ENCODE results near the gene ZBTB32.

The ZBTB32 gene

GRCh38 chr19:35759697-35760096, 55.3 kb downstream of the ZBTB32 start:
- H4K20me1 ChIP-seq, result peaks cover 0 to 19% (median 0%) of the 10 kb centered on the region in 11 experiments; a peak in 7 of 22 replicates
- no peak overlapping the region for H3K4me3 ChIP-seq
- TF ChIP-seq Cebpa-rat (IDR thresholded peaks at IDR 0.05), result no peak
- no peaks in the 10 kb centered on the region for H3K9me3 ChIP-seq (replicated peaks in 1 of 11)
- peak overlapping the region; percentile 86 to 98 (median 91); a peak in 21 of 22 replicates for H3K4me2 ChIP-seq
- 0 out of 22 replicates have a peak overlapping the region, but pooled peaks of 3 of the 11 experiments have one; percentile 3 to 25 (median 6) for H3K27ac ChIP-seq
- H3K27me3 ChIP-seq, result peaks cover 0 to 14% (median 10%) of the 10 kb centered on the region in 11 experiments; a peak in 12 of 22 replicates
- H3K36me3 ChIP-seq, result peaks cover 41 to 66% (median 53%) of the 10 kb centered on the region in 11 experiments
- H3K4me1 ChIP-seq, result peaks cover 25 to 42% (median 30%) of the 10 kb centered on the region in 10 experiments
- H3K9ac ChIP-seq, result peak overlapping the region in 10 of 11 experiments; percentile 33 to 98 (median 92); a peak in 18 of 22 replicates

- Histone ChIP-seq H3K4me3 (no peak overlapping the region), H3K9me3 (replicated peaks in 1 of 11) (no peaks in the 10 kb centered on the region), H3K4me2 (no peak overlapping the region), H4K20me1 (peaks cover 0 to 24% (median 0%) of the 10 kb centered on the region in 11 experiments; a peak in 7 of 22 replicates), H3K4me1 (peaks cover 25 to 41% (median 30%) of the 10 kb centered on the region in 10 experiments), H3K27ac (no peak overlapping the region), H3K9ac (no peak overlapping the region), H3K27me3 (peaks cover 0 to 5% (median 3%) of the 10 kb centered on the region in 11 experiments; a peak in 8 of 22 replicates), H3K36me3 (peaks cover 42 to 69% (median 54%) of the 10 kb centered on the region in 11 experiments)
- no peak for TF ChIP-seq Cebpa-rat (IDR thresholded peaks at IDR 0.05)
Observed at GRCh38 chr19:35760711-35761349, 56.5 kb downstream of the ZBTB32 start.

GRCh38 chr19:35764432-35765315, 60.3 kb downstream of the ZBTB32 start:
- TF ChIP-seq Cebpa-rat (IDR thresholded peaks at IDR 0.05), result no peak
- no peaks in the 10 kb centered on the region for H3K9me3 ChIP-seq (replicated peaks in 1 of 11)
- H3K27me3 ChIP-seq, result no peaks in the 10 kb centered on the region
- peaks cover 30 to 49% (median 38%) of the 10 kb centered on the region in 10 experiments for H3K4me1 ChIP-seq
- no peak overlapping the region for H3K9ac ChIP-seq
- peaks cover 42 to 75% (median 59%) of the 10 kb centered on the region in 11 experiments for H3K36me3 ChIP-seq
- no peak overlapping the region for H3K27ac ChIP-seq
- H4K20me1 ChIP-seq, result peaks cover 0 to 24% (median 0%) of the 10 kb centered on the region in 11 experiments; a peak in 7 of 22 replicates
- no peak overlapping the region for H3K4me3 ChIP-seq
- H3K4me2 ChIP-seq, result no peak overlapping the region

Data from BLaER1 treated with 17β-estradiol and CSF1 and Interleukin-3, amounts not matched to agents 10 nM and 100 nM (cell line).